Stromal cell of bone marrow (primary cell): ENCODE data around the gene SLC35E1.
A peak's percentile ranks its signal among the peaks of the same experiment; 100 is the strongest.
"Not testable (repeated sequence)": the region's sequence is repeated elsewhere in the genome, so short reads cannot be mapped to it uniquely, and the experiment has no call there.

Source experiments
- DNase-seq: peaks from one replicate; pipeline ENCODE4 v3.0.0-alpha.2; 2012; ENCODE audit warnings: low read depth

SLC35E1 gene

GRCh38 chr19:16544473-16545231 is 27.6 kb downstream of the SLC35E1 start:
- no peak for DNase-seq

GRCh38 chr19:16543734-16544133 is 28.5 kb downstream of the SLC35E1 start:
- DNase-seq: not testable (repeated sequence)

DNA sequence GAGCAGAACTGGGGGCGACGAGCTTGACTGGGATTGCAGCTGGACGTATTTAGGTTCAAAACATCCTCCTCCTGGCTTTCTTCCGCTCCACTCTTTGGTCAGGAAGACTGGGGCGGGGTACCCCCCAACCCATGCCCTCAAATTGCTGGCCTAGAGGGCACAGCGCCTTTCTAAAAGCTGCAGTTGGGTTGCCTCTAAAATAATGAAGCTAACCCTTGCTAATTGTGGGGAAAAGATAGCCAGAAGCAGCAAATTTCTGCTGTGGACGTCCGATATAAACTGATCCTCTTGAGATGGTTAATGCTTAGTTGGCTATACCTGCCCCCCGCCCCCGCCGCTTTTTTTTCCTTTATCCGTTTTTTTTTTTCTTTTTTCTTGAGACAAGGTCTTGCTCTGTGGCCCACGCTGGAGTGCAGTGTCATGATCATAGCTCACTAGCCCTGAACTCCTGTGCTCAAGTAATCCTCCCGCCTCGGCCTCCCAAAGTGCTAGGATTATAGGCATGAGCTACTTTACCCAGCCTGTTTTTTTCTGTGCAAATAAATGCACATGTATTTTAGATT is 29.2 kb downstream of the SLC35E1 start:
- DNase-seq: no peak

- peak; percentile 88 for DNase-seq
Observed at GRCh38 chr19:16542045-16542909, 29.9 kb downstream of the SLC35E1 start, which contains the start of gene CHERP. TSS of gene CHERP (minus strand) at chr19:16542437. CDS start at chr19:16542378, 59 bp downstream.

DNA sequence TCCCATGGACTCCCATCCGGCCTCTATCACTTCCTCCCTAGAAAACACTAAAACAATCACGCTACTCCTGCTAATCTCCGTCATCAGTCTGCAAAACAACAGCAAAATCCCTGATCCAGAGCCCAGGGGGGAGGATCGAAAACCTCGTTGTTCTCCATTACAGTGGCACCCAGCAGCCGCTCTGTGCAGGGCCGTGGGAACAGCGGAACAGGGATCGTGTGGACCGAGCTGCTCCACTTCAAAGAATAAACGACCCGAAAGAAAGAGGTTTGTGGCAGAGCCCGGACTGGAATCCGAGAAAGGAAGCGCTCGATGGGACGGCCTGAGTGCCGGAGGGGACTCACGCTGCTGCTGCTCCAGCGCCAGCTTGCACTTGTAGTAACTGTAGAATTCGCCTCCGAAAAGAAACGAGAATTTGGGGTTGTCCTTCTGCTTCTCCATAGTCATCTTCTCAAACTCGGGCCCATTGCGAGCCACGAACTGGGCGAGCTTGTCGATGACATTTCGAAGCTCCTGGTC is 30.6 kb downstream of the SLC35E1 start:
- DNase-seq: no peak

GRCh38 chr19:16540948-16541347 is 31.3 kb downstream of the SLC35E1 start:
- DNase-seq: no peak

DNA sequence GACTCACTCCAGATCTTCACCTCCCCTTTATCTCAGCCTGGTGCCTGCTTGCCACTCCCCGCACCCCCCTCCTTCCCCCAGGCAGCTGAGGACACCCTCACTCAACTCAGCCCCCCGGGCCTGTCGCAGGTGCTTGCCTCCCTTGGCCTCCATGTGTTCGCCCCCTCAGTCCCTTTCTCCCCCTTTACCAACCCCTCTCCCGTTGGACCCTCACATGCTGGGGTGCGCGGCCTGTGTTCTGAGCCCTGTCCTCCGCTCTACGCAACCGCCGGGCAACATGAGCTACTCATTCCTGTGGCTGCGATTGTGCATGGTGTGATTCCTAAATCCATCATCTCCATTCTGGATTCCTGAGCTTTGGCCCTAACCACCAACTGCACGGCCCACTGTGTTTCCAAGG is 35.1 kb downstream of the SLC35E1 start:
- DNase-seq: no peak

- no peak for DNase-seq
Observed at GRCh38 chr19:16536130-16536529, 36.1 kb downstream of the SLC35E1 start.

GRCh38 chr19:16535381-16535780 is 36.8 kb downstream of the SLC35E1 start:
- no peak for DNase-seq

- DNase-seq: no peak
Observed at GRCh38 chr19:16532440-16533234, 39.6 kb downstream of the SLC35E1 start.

DNA sequence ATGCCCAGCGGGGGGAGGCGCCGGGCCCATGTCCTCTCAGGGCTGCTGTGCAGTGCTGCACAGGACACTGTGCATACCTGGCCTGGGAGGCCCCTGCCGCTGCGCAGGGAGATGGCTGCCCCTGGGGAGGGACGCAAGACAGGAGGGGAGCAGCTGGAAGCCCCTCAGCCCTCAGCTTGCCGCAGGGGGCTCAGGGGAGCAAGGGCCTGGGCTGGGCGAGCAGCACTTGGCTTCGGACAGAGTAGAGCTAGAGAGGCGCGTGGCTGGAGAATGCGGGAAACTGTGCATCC is 40.9 kb downstream of the SLC35E1 start:
- DNase-seq: no peak

- DNase-seq: no peak
Observed at GRCh38 chr19:16530540-16531379, 41.5 kb downstream of the SLC35E1 start.

GRCh38 chr19:16529466-16530144 is 42.6 kb downstream of the SLC35E1 start:
- DNase-seq: no peak

- DNase-seq: no peak
Observed at GRCh38 chr19:16527971-16528521, 44.2 kb downstream of the SLC35E1 start.

DNA sequence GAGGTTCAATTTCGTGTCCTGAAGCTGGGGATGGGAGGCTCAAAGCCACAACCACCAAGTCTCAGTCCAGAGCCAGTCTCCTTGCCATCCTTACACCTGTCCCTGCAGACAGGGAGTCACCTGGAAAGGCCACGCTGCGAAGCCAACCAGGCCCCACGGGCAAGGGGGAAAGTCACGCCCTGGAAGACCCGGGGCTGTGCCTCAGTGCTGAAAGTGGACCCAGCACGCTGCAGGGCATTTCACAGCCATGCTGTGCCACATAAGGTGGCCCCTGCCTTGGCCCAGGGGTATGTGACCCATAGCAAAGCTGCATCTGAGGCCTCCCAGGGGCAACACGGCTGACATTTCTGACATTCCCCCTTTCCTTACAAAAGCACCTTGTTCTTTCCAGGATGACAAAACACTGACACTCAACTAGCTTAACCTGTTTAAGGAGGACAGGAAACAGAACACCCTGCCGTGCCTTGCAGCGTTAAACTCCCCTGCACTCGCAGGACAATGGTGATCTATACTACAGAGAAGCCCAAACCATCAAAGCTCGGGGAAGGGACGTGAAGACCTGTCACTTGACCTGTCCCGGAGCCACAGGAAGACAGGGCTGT is 44.8 kb downstream of the SLC35E1 start:
- no peak for DNase-seq

GRCh38 chr19:16525751-16526481 is 46.3 kb downstream of the SLC35E1 start:
- DNase-seq: no peak

DNA sequence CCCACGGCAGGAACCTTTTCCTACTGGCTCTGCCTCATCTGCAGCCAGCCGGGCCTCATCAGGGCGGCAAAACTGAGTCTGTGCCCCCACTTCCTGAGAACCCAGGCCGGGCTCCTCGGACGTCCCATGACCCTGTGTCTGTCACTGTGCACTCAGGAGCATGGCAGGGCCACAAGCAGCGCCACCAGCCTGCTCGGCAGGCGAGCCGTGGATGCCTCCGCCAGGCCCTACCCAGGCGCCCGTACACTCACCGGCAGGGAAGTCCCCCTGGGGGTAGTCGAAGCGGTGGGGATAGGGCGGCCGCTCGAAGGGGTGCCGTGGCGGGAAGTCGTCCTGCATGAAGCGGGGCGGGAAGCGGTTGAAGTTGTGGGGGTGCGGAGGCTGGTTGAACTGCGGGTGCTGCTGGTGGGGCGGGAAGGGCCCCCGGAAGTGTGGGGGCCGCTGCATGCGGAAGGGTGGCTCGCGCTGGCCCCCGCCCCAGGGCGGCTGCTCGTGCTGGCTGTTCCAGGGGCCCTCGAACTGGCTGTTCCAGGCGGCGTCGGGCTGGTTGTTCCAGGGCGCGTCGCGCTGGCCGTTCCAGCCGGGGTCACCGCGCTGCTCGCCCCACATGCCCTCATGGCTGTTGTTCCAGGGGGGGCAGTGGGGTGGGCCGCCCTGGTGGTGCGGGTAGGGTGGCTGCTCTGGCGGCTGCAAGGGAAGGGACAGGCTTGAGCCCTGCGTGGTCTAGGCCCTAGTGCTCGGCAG is 47.1 kb downstream of the SLC35E1 start:
- DNase-seq: no peak
